Renal cortical epithelial cell (primary cell): ENCODE results near the gene ANO8. TPM values are rescaled to one million over a fixed set of nuclear protein-coding genes. Genes with fewer than 3 reads are reported as not detected.
"Not testable (repeated sequence)": the region's sequence is repeated elsewhere in the genome, so short reads cannot be mapped to it uniquely, and the experiment has no call there.

Experiments
- DNase-seq: peaks from one replicate; pipeline ENCODE4 v3.0.0-alpha.2; 2011; ENCODE audit warnings: low read depth
- total RNA-seq: library from RNA; depleted of rRNA; stranded (reverse); fragments of >200 nt; gene quantifications from 2 replicates; pipeline ENCODE4 v1.2.3, GENCODE V29; 2014

Gene ANO8, protein sequence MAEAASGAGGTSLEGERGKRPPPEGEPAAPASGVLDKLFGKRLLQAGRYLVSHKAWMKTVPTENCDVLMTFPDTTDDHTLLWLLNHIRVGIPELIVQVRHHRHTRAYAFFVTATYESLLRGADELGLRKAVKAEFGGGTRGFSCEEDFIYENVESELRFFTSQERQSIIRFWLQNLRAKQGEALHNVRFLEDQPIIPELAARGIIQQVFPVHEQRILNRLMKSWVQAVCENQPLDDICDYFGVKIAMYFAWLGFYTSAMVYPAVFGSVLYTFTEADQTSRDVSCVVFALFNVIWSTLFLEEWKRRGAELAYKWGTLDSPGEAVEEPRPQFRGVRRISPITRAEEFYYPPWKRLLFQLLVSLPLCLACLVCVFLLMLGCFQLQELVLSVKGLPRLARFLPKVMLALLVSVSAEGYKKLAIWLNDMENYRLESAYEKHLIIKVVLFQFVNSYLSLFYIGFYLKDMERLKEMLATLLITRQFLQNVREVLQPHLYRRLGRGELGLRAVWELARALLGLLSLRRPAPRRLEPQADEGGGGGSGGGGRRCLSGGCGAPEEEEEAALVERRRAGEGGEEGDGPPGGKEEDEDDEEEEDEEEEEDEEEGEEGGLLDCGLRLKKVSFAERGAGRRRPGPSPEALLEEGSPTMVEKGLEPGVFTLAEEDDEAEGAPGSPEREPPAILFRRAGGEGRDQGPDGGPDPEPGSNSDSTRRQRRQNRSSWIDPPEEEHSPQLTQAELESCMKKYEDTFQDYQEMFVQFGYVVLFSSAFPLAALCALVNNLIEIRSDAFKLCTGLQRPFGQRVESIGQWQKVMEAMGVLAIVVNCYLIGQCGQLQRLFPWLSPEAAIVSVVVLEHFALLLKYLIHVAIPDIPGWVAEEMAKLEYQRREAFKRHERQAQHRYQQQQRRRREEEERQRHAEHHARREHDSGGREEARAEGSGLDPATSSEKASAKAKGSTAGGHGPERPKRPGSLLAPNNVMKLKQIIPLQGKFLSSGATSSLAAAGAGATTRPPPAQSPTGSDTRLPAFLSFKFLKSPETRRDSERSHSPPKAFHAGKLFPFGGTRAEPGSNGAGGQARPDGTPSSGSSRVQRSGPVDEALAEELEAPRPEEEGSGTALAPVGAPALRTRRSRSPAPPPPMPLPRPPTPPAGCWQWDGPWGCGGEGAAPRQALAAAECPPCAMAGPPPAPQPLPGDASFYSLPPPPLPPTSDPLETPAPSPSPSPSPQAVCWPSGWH
- 5.9 and 10.3 TPM in 2 replicates for total RNA-seq

DNA sequence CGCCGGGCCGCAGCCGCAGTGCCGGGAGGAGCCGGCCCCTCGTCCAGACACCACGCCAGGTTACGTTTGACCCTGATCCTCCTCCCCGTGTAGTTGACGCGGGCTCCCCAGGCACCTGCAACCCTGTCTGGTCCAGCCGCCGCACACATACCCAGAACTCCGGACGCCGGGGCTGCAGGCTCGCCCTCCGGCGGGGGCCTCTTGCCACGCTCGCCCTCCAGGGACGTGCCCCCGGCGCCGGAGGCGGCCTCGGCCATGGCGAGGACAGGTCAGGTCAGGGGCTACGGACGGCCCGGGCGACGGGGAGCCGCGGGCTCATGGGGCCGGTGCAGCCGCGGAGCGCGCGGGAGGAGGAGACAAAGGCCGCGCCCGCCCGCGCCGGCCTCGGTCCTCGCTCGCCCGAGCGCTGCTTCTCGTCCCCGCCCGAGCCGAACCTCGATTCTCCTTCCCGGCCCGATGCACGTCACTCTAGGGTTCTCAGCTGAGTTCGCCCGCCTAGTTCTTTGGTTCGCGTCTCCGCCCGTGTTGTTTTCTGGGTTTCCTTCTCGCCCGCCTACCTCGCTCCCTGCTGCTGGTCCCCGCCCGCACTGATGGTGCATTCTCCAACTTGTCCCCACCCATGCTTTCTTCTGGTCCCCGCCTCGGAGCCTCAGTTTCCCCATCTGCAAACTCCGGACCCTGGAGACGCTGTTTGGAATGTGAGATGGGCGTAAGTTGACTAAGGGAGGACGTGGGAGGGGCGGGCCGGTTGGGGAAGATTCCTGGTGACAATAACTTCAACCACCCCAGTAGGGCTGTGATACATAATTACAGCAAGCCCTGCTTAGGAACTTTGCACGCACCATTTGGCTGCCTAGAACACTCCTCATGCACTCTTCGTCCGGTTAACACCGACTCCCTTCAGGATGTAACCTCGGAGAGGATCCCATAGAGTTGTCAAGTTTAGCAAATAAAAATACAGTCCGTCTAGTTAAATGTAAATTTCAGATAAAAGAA, at the start of gene ANO8:
ANO8 (minus strand) TSS at position 442 of the 996 bp plus-strand sequence; CDS start at position 257, 185 bp downstream.
- peak; percentile 87 for DNase-seq

GRCh38 chr19:17380426-17381138, 45.9 kb upstream of the ANO8 start:
- no peak for DNase-seq

GRCh38 chr19:17379221-17379631, 44.6 kb upstream of the ANO8 start:
- no peak for DNase-seq

DNA sequence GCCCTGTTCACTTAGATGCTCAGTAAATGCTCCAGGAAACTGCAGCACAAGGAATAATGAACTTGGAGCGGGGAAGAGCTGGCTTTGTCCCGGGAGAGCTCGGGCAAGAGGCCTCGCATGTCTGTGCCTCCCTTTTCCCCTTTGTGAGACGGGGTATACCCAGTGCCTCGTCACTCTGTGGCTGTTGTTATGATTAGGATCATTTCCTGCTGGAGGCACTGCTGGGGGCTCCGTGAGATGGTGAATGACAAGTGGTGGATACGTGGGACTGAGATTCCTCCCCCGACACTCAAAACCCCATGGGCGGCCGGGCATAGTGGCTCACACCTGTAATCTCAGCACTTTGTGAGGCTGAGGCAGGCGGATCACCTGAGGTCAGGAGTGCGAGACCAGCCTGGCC, 43.6 kb upstream of the ANO8 start:
- DNase-seq: no peak

GRCh38 chr19:17376935-17377600, 42.4 kb upstream of the ANO8 start, which contains the start of gene PLVAP:
TSS of gene PLVAP (minus strand) at chr19:17377342. CDS start at chr19:17377288, 54 bp downstream.
- DNase-seq: no peak

DNA sequence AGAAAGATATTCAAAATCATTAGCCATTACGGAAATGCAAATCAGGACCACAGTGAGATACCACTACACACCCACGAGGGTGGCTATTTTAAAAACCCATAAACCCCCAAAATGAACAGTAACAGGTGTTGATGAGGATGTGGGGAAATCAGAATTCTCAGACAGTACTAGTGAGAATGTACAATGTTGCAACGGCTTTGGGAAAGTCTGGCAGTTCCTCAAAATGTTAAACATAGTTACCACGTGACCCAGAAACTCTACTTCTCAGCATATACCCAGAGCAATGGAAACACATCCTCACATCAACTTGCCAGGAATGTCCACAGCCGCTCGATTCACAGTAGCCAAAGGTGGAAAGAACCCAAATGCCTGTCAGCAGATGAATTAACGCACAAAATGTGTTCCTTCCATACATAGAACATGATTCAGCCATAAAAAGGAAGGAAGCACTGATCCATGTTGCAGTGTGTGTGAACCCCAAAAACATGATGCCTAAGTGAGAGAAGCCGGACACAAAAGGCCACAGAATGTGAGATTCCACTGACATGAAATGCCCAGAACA, 35.5 kb upstream of the ANO8 start:
- no peak for DNase-seq

- DNase-seq: no peak
Observed at GRCh38 chr19:17365361-17365760, 30.7 kb upstream of the ANO8 start.

GRCh38 chr19:17363852-17364605, 29.4 kb upstream of the ANO8 start:
- not testable (repeated sequence) for DNase-seq

DNA sequence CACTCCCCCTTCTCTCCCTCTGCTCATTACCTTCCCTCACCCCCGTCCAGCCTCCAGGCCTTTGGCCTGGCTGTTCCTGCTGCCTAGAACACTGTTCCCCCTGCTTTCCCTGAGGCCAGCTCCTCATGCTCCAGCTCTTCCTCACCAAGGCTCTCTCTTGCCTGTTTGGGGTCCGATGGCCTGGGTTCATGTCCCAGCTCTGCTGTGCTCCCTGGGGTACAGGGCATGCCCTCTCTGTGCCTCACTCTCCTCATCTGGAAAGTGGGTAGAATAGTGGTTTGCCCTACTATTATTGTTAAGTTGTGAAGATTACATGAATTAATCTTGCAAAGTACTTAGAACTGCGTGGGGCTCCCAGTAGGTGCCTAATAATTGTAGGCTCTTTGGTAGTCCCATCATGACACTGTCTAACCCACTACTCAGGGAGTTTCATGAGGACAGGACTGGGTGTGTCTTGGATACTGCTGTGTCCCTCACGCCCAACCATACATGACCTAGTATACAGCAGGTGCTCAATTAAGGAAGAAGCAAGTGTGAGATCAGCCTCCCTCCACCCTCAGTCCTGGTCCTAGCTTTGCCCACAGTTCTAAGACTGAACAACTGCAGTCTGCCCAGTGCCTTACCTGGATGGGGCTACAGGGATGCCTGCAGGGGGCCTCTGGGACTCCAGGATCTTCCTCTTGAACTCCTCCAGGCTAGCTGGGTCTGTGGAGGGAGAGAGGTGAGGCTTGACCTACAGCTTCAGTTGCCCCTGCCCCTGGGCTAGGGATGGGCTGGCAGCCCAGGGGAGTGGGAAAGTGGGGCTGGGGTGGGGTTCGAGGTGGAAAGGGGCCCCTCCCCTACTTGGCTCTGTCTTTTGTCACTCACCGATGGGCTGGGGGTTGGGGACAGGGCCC, 25.5 kb upstream of the ANO8 start:
- DNase-seq: no peak

DNA sequence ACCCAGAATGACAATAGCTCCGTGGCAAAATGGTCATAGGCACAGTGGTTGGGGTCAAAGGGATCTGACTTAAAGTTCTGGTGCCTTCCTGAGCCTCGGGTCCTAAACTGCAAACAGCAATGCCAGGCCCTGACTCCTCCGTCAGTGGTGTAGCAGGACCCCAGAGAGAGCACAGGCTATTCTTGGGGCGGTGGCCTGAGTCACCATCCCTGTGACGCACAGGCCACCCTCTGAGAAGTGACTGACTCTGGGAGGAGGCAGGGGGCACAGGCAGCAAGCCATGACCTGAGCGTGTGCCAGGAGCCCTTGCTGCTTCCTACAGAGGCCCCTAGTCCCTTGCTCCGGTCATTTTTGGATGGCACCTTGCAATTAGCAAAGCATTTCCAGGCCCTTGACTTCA, 23.7 kb upstream of the ANO8 start:
- no peak for DNase-seq

GRCh38 chr19:17357724-17358123, 23.1 kb upstream of the ANO8 start:
- no peak for DNase-seq

GRCh38 chr19:17357078-17357666, 22.5 kb upstream of the ANO8 start:
- no peak for DNase-seq

DNA sequence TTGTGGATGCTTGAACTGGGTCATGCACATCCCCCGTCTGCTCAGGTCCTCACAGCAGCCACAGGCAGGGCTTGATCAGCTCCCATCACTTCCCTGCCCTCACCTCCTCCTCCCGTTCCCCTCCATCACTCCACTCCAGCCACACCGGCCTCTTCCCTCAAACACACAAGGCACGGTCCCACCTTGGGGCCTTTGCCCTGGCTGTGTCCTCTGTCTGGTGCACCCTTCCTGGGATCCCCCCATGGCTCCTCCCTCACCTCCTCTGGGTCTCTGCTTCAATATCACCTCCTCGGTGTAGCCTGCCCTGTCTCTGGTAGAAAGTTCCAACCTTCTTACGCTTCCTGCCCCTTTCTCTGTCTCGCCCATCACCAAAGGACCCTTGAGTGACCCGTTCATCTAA, 18.7 kb upstream of the ANO8 start:
- no peak for DNase-seq

DNA sequence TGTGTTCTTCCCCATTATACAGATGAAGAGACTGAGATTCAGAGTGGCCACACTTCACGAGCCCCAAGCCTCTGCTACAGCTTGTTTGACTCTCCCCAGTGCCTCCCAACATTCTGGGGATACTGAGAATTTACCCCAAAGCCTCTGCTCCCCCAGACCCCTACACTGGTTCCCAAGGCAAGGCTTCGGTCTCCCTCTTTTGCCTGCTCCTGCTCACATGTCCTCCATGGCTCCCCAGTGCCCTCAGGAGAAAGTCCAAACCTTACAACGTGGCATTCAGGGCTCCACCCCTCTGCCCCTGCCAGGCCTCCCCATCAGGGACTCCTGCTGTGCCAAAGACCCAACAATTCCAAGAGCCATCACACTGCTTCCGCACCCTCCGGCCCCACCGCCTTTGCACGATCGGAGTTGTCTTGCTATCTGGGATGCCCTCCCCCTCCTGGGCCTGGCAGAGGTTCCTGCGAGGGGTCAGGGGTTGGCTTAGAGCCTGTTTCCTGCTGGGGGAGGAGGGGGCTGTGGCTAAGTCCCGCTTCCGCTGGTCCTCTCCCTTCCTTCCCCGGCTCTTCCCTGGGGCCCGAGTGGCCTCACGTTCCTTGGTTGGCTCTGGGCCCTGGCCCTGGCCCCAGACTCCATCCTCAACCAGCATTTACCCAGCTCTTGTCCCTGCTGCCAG, 18.1 kb upstream of the ANO8 start:
- no peak for DNase-seq

GRCh38 chr19:17351815-17352435, 17.3 kb upstream of the ANO8 start:
- no peak for DNase-seq

GRCh38 chr19:17348700-17349099, 14.0 kb upstream of the ANO8 start:
- peak; percentile 23 for DNase-seq
